HEK293 (cell line): Measurements from ENCODE around the gene GRIPAP1.

Source experiments
- CTCF ChIA-PET: fragments of 350-600 bp; formaldehyde crosslinking; extraction: SDS; loops from one replicate; lab custom pipeline; 2021; ENCODE audit warnings: antibody characterized with exemption; lab: Yijun Ruan, JAX
- POLR2A ChIA-PET: fragments of 300-600 bp; formaldehyde crosslinking; extraction: SDS; loops from one replicate; lab custom pipeline; 2020; ENCODE audit warnings: antibody characterized with exemption, inconsistent platforms; lab: Yijun Ruan, JAX
- H3K27ac ChIP-seq: fragments of 200-500 bp; sonication (Bioruptor generic); 2 replicates; pipeline ENCODE4 v1.5.1; 2014; ENCODE audit warnings: low read depth, low read length, control low read depth, inconsistent platforms; ENCODE audit errors: extremely low read depth
- H3K36me3 ChIP-seq, 2 experiments: fragments of 200-500 bp in 1 of 2; sonication (Bioruptor generic) in 1 of 2; 1 replicate in 1 of 2; 2 replicates in 1 of 2; pipeline ENCODE4 v1.5.1; 2014 to 2017; ENCODE audit warnings: inconsistent platforms in 2 of 2, low read length in 2 of 2; ENCODE audit not compliant: control insufficient read depth in 2 of 2, insufficient read depth in 1 of 2
- H3K4me1 ChIP-seq: fragments of 200-500 bp; sonication (Bioruptor generic); 2 replicates; pipeline ENCODE4 v1.5.1; 2014; ENCODE audit warnings: mild to moderate bottlenecking, low read length, inconsistent platforms; ENCODE audit not compliant: control insufficient read depth, insufficient read depth
- H3K4me3 ChIP-seq: 2 replicates; pipeline ENCODE4 v1.5.1; 2011; ENCODE audit warnings: low read depth, mild to moderate bottlenecking, control low read depth, low read length, moderate library complexity
- H3K9me3 ChIP-seq: fragments of 200-500 bp; sonication (Bioruptor generic); 2 replicates; pipeline ENCODE4 v1.5.1; 2014; ENCODE audit warnings: low read depth, low read length, inconsistent platforms; ENCODE audit not compliant: control insufficient read depth, insufficient read depth
- ATF2 ChIP-seq: fragments of 450-650 bp; formaldehyde crosslinking; IDR thresholded peaks from 2 replicates; pipeline ENCODE4 v1.5.1; 2016; ENCODE audit warnings: missing biosample characterization, missing genetic modification characterization, low read depth
- BCL11A ChIP-seq: fragments of 450-650 bp; formaldehyde crosslinking; IDR thresholded peaks from 2 replicates; pipeline ENCODE4 v1.5.1; 2016; ENCODE audit warnings: low read depth, missing biosample characterization, missing genetic modification characterization
- EGR2 ChIP-seq: fragments of 450-650 bp; formaldehyde crosslinking; IDR thresholded peaks from 2 replicates; pipeline ENCODE4 v1.5.1; 2016; ENCODE audit warnings: low read depth, missing biosample characterization, missing genetic modification characterization
- GFI1B ChIP-seq: fragments of 450-650 bp; formaldehyde crosslinking; IDR thresholded peaks from 2 replicates; pipeline ENCODE4 v1.5.1; 2016; ENCODE audit warnings: missing biosample characterization, missing genetic modification characterization
- HIC1 ChIP-seq: fragments of 450-650 bp; formaldehyde crosslinking; IDR thresholded peaks from 2 replicates; pipeline ENCODE4 v1.5.1; 2016; ENCODE audit warnings: missing biosample characterization, missing genetic modification characterization
- PRDM10 ChIP-seq: fragments of 450-650 bp; formaldehyde crosslinking; IDR thresholded peaks from 2 replicates; pipeline ENCODE4 v1.5.1; 2016; ENCODE audit warnings: missing biosample characterization, missing genetic modification characterization
- WT1 ChIP-seq: fragments of 450-650 bp; formaldehyde crosslinking; IDR thresholded peaks from 2 replicates; pipeline ENCODE4 v1.5.1; 2016; ENCODE audit warnings: missing biosample characterization, missing genetic modification characterization
- ZBTB1 ChIP-seq: fragments of 450-650 bp; formaldehyde crosslinking; IDR thresholded peaks from 2 replicates; pipeline ENCODE4 v1.5.1; 2016; ENCODE audit warnings: missing biosample characterization, missing genetic modification characterization
- ZBTB17 ChIP-seq: fragments of 450-650 bp; formaldehyde crosslinking; IDR thresholded peaks from 2 replicates; pipeline ENCODE4 v1.5.1; 2016; ENCODE audit warnings: missing biosample characterization, missing genetic modification characterization
- ZBTB8A ChIP-seq: fragments of 450-650 bp; formaldehyde crosslinking; IDR thresholded peaks from 2 replicates; pipeline ENCODE4 v1.5.1; 2016; ENCODE audit warnings: missing biosample characterization, missing genetic modification characterization
- ZFHX2 ChIP-seq: fragments of 450-650 bp; formaldehyde crosslinking; conservative IDR thresholded peaks from 2 replicates; pipeline ENCODE4 v1.5.1; 2016; ENCODE audit warnings: missing biosample characterization, missing genetic modification characterization
- ZFP37 ChIP-seq: fragments of 450-650 bp; formaldehyde crosslinking; IDR thresholded peaks from 2 replicates; pipeline ENCODE4 v1.5.1; 2016; ENCODE audit warnings: missing biosample characterization, missing genetic modification characterization
- ZNF174 ChIP-seq: fragments of 450-650 bp; formaldehyde crosslinking; IDR thresholded peaks from 2 replicates; pipeline ENCODE4 v1.5.0; 2017; ENCODE audit warnings: missing biosample characterization, mild to moderate bottlenecking, missing genetic modification characterization
- ZNF2 ChIP-seq: fragments of 450-650 bp; formaldehyde crosslinking; IDR thresholded peaks from 2 replicates; pipeline ENCODE4 v1.5.1; 2016; ENCODE audit warnings: missing biosample characterization, missing genetic modification characterization
- ZNF211 ChIP-seq: fragments of 450-650 bp; formaldehyde crosslinking; IDR thresholded peaks from 2 replicates; pipeline ENCODE4 v1.5.1; 2016; ENCODE audit warnings: low read depth, missing biosample characterization, missing genetic modification characterization
- ZNF24 ChIP-seq: fragments of 450-650 bp; formaldehyde crosslinking; IDR thresholded peaks from 2 replicates; pipeline ENCODE4 v1.5.1; 2016; ENCODE audit warnings: missing biosample characterization, missing genetic modification characterization
- ZNF37A ChIP-seq: fragments of 450-650 bp; IDR thresholded peaks from 2 replicates; pipeline ENCODE4 v1.5.1; 2018; ENCODE audit warnings: missing biosample characterization, missing genetic modification characterization
- ZNF404 ChIP-seq: fragments of 450-650 bp; formaldehyde crosslinking; IDR thresholded peaks from 2 replicates; pipeline ENCODE4 v1.5.1; 2017; ENCODE audit warnings: missing biosample characterization, missing genetic modification characterization
- ZNF433 ChIP-seq: fragments of 450-650 bp; formaldehyde crosslinking; IDR thresholded peaks from 2 replicates; pipeline ENCODE4 v1.5.1; 2016; ENCODE audit warnings: missing biosample characterization, missing genetic modification characterization, low read depth
- ZNF513 ChIP-seq: fragments of 450-650 bp; IDR thresholded peaks from 2 replicates; pipeline ENCODE4 v1.5.1; 2018; ENCODE audit warnings: missing biosample characterization, missing genetic modification characterization
- ZNF747 ChIP-seq: fragments of 450-650 bp; formaldehyde crosslinking; IDR thresholded peaks from 2 replicates; pipeline ENCODE4 v1.5.1; 2016; ENCODE audit warnings: missing biosample characterization, missing genetic modification characterization
- ZNF768 ChIP-seq: fragments of 450-650 bp; formaldehyde crosslinking; IDR thresholded peaks from 2 replicates; pipeline ENCODE4 v1.5.1; 2018; ENCODE audit warnings: missing biosample characterization, mild to moderate bottlenecking, missing genetic modification characterization
- ZNF830 ChIP-seq: fragments of 450-650 bp; IDR thresholded peaks from 2 replicates; pipeline ENCODE4 v1.5.0; 2018; ENCODE audit warnings: missing biosample characterization, missing genetic modification characterization, low read depth, mild to moderate bottlenecking, moderate library complexity
- ZSCAN23 ChIP-seq: fragments of 450-650 bp; formaldehyde crosslinking; IDR thresholded peaks from 2 replicates; pipeline ENCODE4 v1.5.1; 2016; ENCODE audit warnings: missing biosample characterization, missing genetic modification characterization
- TF ChIP-seq, protein P1 (sequence below): fragments of 450-650 bp; formaldehyde crosslinking; IDR thresholded peaks from 2 replicates; pipeline ENCODE4 v1.5.0; 2017; ENCODE audit warnings: missing biosample characterization, missing genetic modification characterization, borderline replicate concordance

GRIPAP1 gene

DNA sequence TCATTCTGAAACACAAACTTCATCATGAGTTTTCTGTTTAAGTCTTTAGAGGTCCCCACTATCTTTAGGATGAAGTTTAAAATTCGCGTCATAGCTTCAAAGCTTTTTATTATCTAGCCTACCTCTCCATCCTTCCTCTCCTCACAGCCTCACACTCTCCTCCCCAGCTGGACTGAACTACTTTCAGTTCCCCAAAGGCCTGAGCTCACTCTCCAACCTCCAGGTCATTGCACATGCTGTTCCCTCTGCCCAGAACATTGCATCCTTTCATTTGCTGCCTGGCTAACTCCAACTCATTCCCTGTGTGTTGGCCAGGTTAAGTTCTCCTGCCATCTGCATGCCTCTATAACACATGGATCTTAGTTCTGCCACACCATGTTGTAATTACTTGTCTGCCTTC lies 41.8 kb downstream of the GRIPAP1 start:
- peaks cover 0 to 12% of the 10 kb centered on the region in 2 experiments; a peak in 1 of 3 replicates for H3K36me3 ChIP-seq
- no peak overlapping the region for H3K27ac ChIP-seq
- H3K4me3 ChIP-seq: no peak overlapping the region
- H3K4me1 ChIP-seq: peaks cover 3% of the 10 kb centered on the region; the same call in 1 of the 2 replicates
- TF ChIP-seq, protein P1, sequence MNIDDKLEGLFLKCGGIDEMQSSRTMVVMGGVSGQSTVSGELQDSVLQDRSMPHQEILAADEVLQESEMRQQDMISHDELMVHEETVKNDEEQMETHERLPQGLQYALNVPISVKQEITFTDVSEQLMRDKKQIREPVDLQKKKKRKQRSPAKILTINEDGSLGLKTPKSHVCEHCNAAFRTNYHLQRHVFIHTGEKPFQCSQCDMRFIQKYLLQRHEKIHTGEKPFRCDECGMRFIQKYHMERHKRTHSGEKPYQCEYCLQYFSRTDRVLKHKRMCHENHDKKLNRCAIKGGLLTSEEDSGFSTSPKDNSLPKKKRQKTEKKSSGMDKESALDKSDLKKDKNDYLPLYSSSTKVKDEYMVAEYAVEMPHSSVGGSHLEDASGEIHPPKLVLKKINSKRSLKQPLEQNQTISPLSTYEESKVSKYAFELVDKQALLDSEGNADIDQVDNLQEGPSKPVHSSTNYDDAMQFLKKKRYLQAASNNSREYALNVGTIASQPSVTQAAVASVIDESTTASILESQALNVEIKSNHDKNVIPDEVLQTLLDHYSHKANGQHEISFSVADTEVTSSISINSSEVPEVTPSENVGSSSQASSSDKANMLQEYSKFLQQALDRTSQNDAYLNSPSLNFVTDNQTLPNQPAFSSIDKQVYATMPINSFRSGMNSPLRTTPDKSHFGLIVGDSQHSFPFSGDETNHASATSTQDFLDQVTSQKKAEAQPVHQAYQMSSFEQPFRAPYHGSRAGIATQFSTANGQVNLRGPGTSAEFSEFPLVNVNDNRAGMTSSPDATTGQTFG: no peak
- TF ChIP-seq ATF2 (tag by site-specific recombination): no peak
- no peak for TF ChIP-seq ZNF433 (tag by site-specific recombination)
- no peak for TF ChIP-seq ZNF513
- TF ChIP-seq ZSCAN23 (tag by site-specific recombination): no peak
- no peak for TF ChIP-seq ZFP37 (tag by site-specific recombination)
- TF ChIP-seq ZNF174 (tag by site-specific recombination): no peak
- TF ChIP-seq ZNF768 (tag by site-specific recombination): no peak
- no peak for TF ChIP-seq ZBTB8A
- no peak for TF ChIP-seq ZNF830 (tag by site-specific recombination)
- no peak for TF ChIP-seq ZNF404 (tag by site-specific recombination)
- TF ChIP-seq WT1 (tag by site-specific recombination): no peak
- no peak for TF ChIP-seq ZNF211 (tag by site-specific recombination)
- no peak for TF ChIP-seq ZNF2 (tag by site-specific recombination)
- no peaks in the 10 kb centered on the region for H3K9me3 ChIP-seq
- CTCF ChIA-PET: interaction anchor here (0.7 to 1.3 kb wide), 2 partner anchors 12 to 283 kb away, joined by 3 read pairs; partner anchors contain the start of gene KCND1
- POLR2A ChIA-PET: no interaction called here

GRCh38 chrX:48958635-48959094 lies 43.4 kb downstream of the GRIPAP1 start:
- peaks cover 3% of the 10 kb centered on the region; the same call in 1 of the 2 replicates for H3K4me1 ChIP-seq
- H3K4me3 ChIP-seq: peak overlapping the region; percentile 38
- H3K36me3 ChIP-seq: peaks cover 0 to 27% of the 10 kb centered on the region in 2 experiments; a peak in 1 of 3 replicates
- POLR2A ChIA-PET: interaction anchor here (0.5 to 3.3 kb wide), 16 partner anchors 11 to 282 kb away, joined by 3 to 24 read pairs (median 5); partner anchors contain the start of genes GRIPAP1, HDAC6, KCND1 and PQBP1
- CTCF ChIA-PET: interaction anchor here (0.6 to 1.5 kb wide), 5 partner anchors 10 to 321 kb away, joined by 3 to 4 read pairs (median 3); partner anchors contain the start of gene KCND1
- H3K9me3 ChIP-seq: no peaks in the 10 kb centered on the region
- H3K27ac ChIP-seq: peak overlapping the region; percentile 74
- no peak for TF ChIP-seq ZNF37A (tag by site-specific recombination)
- no peak for TF ChIP-seq HIC1 (tag by site-specific recombination)
- peak; percentile 85 for TF ChIP-seq ZBTB17
- TF ChIP-seq EGR2 (tag by site-specific recombination): no peak
- TF ChIP-seq ZFHX2 (tag by site-specific recombination): no peak
- peak; percentile 49 for TF ChIP-seq PRDM10 (tag by site-specific recombination)
- TF ChIP-seq ZNF24 (tag by site-specific recombination): 0 out of 2 replicates have a peak, but pooled peaks have one; percentile 21
- no peak for TF ChIP-seq ZSCAN23 (tag by site-specific recombination)
- no peak for TF ChIP-seq ZNF747 (tag by site-specific recombination)
- no peak for TF ChIP-seq ZBTB1 (tag by site-specific recombination)
- 0 out of 2 replicates have a peak, but pooled peaks have one; percentile 24 for TF ChIP-seq BCL11A
- no peak for TF ChIP-seq GFI1B (tag by site-specific recombination)
